SJCRH30 (cell line): Measurements from ENCODE around the gene FNBP1. TPM values are rescaled to one million over a fixed set of nuclear protein-coding genes. Genes with fewer than 3 reads are reported as not detected.
"Not testable (repeated sequence)": the region's sequence is repeated elsewhere in the genome, so short reads cannot be mapped to it uniquely, and the experiment has no call there.

Experiments
- DNase-seq, 2 experiments: peaks; one replicate each; pipeline ENCODE4 v3.0.0-alpha.2; 2015 to 2020
- H3K27ac ChIP-seq: fragments of 250-450 bp; sonication (Bioruptor Pico); 2 replicates; pipeline ENCODE4 v1.5.1; 2020; ENCODE audit warnings: mild to moderate bottlenecking, moderate library complexity
- H3K27me3 ChIP-seq: fragments of 250-450 bp; sonication (Bioruptor Pico); 2 replicates; pipeline ENCODE4 v1.5.1; 2020; ENCODE audit warnings: mild to moderate bottlenecking, moderate library complexity
- H3K36me3 ChIP-seq: fragments of 250-450 bp; sonication (Bioruptor Pico); 2 replicates; pipeline ENCODE4 v1.5.1; 2020; ENCODE audit warnings: mild to moderate bottlenecking, moderate library complexity
- H3K4me1 ChIP-seq: fragments of 250-450 bp; sonication (Bioruptor Pico); 2 replicates; pipeline ENCODE4 v1.5.1; 2020; ENCODE audit warnings: mild to moderate bottlenecking, moderate library complexity
- H3K4me3 ChIP-seq: fragments of 250-450 bp; sonication (Bioruptor Pico); 2 replicates; pipeline ENCODE4 v1.5.1; 2020; ENCODE audit warnings: mild to moderate bottlenecking, moderate library complexity
- H3K9me3 ChIP-seq: fragments of 250-450 bp; sonication (Bioruptor Pico); replicated peaks from 2 replicates; pipeline ENCODE4 v1.5.1; 2020; ENCODE audit warnings: mild to moderate bottlenecking, moderate library complexity
- total RNA-seq: library from RNA; depleted of rRNA; stranded (reverse); fragments of >200 nt; shearing (Covaris generic); gene quantifications from 2 replicates; pipeline ENCODE4 v1.2.3, GENCODE V29; 2014

FNBP1 gene
- total RNA-seq, 1 experiment from 2014 or later: 56.9 TPM

DNA sequence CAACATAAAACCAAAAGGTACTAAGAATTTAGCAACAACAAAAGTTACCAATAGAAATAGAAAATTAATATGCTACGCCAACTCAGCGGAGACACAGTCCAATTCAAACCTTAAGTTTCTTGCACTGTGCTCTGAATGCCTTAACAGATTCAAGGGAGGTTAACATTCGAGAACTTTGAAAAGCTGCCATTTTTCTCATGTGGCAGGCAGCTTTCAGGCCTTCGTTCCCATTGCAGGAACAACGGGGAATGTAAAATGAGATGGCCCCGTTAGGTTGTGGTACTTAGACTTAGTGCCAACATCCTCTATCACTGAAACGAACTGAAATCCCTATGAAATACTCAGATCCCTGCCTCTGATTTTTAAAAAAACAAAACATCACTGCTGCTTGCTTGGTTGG lies 22.4 kb downstream of the FNBP1 start:
- no peak overlapping the region for H3K27ac ChIP-seq
- no peak overlapping the region for H3K4me3 ChIP-seq
- no peaks in the 10 kb centered on the region for H3K27me3 ChIP-seq
- no peaks in the 10 kb centered on the region for H3K9me3 ChIP-seq
- peaks cover 4% of the 10 kb centered on the region; the same call in 1 of the 2 replicates for H3K4me1 ChIP-seq
- peaks cover 3% of the 10 kb centered on the region; the same call in 1 of the 2 replicates for H3K36me3 ChIP-seq
- no peak for DNase-seq

DNA sequence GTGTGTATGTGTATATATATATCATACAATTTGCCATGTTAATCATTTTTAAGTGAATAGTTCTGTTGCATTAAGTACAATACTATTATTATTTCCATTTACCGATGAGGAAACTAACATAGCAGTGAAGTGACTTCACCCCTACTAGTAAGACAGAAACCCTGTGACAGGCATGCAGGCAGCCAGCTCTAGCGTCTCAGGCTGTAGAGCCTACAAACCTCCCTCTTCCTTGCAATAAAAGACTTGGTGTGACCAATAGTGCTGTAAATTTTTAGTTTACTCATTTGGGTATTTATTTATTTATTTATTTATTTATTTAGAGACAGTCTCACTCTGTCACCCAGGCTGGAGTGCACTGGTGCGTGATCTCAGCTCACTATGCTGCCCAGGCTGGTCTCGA lies 24.7 kb downstream of the FNBP1 start:
- no peaks in the 10 kb centered on the region for H3K27me3 ChIP-seq
- H3K4me3 ChIP-seq: no peak overlapping the region
- no peak for DNase-seq
- H3K36me3 ChIP-seq: peaks cover 3% of the 10 kb centered on the region; the same call in 1 of the 2 replicates
- peaks cover 4% of the 10 kb centered on the region; the same call in 1 of the 2 replicates for H3K4me1 ChIP-seq
- H3K27ac ChIP-seq: no peak overlapping the region
- no peaks in the 10 kb centered on the region for H3K9me3 ChIP-seq

DNA sequence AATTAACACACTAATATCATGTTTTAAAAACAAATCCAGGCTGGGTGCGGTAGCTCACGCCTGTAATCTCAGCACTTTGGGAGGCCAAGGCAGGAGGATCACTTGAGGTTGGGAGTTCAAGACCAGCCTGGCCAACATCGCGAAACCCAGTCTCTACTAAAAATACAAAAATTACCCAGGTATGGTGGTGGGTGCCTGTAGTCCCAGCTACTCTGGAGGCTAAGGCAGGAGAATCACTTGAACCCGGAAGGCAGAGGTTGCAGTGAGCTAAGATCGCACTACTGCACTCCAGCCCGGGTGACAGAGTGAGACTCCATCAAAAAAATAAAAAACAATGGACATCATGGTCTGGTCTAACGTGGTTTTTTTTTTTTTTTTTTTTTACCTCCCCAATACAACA lies 25.5 kb downstream of the FNBP1 start:
- H3K4me3 ChIP-seq, H3K27ac ChIP-seq, DNase-seq, H3K9me3 ChIP-seq, H3K4me1 ChIP-seq, H3K36me3 ChIP-seq, H3K27me3 ChIP-seq: not testable (repeated sequence)

GRCh38 chr9:130017076-130017475 lies 25.9 kb downstream of the FNBP1 start:
- no peak for DNase-seq
- H3K4me1 ChIP-seq: peaks cover 4% of the 10 kb centered on the region; the same call in 1 of the 2 replicates
- H3K9me3 ChIP-seq: no peaks in the 10 kb centered on the region
- peaks cover 3% of the 10 kb centered on the region; the same call in 1 of the 2 replicates for H3K36me3 ChIP-seq
- no peak overlapping the region for H3K27ac ChIP-seq
- no peaks in the 10 kb centered on the region for H3K27me3 ChIP-seq
- H3K4me3 ChIP-seq: no peak overlapping the region

DNA sequence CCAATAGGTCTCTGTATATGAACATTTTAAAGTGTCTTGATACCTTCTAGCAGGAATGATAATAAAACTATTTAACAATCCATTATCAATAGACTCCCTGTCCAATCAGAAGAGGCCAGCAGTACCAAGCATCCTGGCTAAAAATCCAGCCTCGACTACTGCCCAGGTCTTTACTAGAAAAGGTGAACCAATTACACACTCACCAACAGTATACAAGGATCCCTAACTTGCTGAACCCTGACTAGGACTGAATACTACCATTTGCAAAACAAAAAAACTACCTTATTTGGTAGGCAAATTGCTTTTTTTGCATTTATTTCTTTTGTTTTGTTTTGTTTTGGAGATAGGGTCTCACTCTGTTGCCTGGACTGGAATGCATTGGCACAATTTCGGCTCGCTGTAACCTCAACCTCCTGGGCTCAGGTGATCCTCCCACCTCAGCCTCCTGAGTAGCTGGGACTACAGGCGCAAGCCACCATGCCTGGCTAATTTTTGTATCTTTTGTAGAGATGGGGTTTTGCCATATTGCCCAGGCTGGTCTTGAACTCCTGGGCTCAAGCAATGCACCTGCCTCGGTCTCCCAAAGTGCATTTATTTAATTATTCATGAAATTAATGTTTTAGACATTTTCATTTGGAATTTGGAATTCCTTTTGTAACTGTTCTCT lies 27.5 kb downstream of the FNBP1 start:
- H3K4me1 ChIP-seq: no peaks in the 10 kb centered on the region
- no peak overlapping the region for H3K4me3 ChIP-seq
- DNase-seq: no peak
- H3K9me3 ChIP-seq: no peaks in the 10 kb centered on the region
- H3K27me3 ChIP-seq: no peaks in the 10 kb centered on the region
- H3K36me3 ChIP-seq: peaks cover 3% of the 10 kb centered on the region; the same call in 1 of the 2 replicates
- H3K27ac ChIP-seq: no peak overlapping the region

GRCh38 chr9:130013326-130013725 lies 29.7 kb downstream of the FNBP1 start:
- Histone ChIP-seq H3K36me3 (peaks cover 3% of the 10 kb centered on the region; the same call in 1 of the 2 replicates), H3K4me1 (no peaks in the 10 kb centered on the region), H3K4me3 (no peak overlapping the region), H3K27me3 (no peaks in the 10 kb centered on the region), H3K9me3 (no peaks in the 10 kb centered on the region), H3K27ac (no peak overlapping the region)
- DNase-seq: no peak

DNA sequence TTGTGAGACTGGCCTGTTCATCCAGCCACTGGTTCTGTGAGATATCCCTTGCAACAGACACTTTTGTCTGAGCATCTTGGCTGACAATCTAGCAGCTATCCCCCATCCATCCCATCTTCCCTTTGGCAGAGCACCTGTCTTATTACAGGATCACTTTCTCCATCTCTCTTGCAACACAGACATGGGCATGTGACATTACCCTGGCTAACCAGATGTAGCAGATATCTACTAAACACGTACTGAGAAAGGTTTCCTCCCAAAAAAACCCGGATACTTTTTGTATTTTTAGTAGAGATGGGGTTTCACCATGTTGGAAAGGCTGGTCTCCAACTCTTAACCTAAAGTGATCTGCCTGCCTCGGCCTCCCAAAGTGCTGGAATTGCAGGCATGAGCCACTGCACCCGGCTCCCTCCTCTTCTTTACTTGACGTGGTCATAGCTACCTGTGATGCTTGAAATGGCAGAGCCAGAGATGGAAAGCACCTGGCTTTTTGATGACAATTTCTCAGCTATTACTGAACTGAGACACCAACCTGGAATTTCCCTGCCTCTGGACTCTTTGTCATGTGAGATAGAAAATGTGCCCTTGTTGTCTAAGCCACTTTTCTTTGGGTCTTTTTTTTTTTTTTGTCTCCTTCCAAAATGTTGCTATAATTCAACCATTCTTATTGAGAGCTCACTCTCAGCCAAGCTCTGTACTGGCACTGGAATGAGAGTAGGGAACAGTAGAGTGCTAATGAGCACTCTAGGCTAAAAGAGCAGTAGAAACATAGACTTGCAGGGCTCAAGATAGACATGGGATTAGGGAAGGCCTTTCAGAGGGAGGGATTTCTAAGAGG lies 32.6 kb downstream of the FNBP1 start:
- DNase-seq: no peak
- no peak overlapping the region for H3K4me3 ChIP-seq
- H3K36me3 ChIP-seq: no peaks in the 10 kb centered on the region
- no peaks in the 10 kb centered on the region for H3K4me1 ChIP-seq
- no peaks in the 10 kb centered on the region for H3K9me3 ChIP-seq
- no peaks in the 10 kb centered on the region for H3K27me3 ChIP-seq
- H3K27ac ChIP-seq: no peak overlapping the region

GRCh38 chr9:130009546-130009945 lies 33.4 kb downstream of the FNBP1 start:
- not testable (repeated sequence) for H3K36me3 ChIP-seq, H3K9me3 ChIP-seq, DNase-seq, H3K4me1 ChIP-seq, H3K4me3 ChIP-seq, H3K27me3 ChIP-seq, H3K27ac ChIP-seq

GRCh38 chr9:130008538-130008937 lies 34.5 kb downstream of the FNBP1 start:
- no peak overlapping the region for H3K27ac ChIP-seq
- no peaks in the 10 kb centered on the region for H3K36me3 ChIP-seq
- no peak for DNase-seq
- H3K4me3 ChIP-seq: no peak overlapping the region
- no peaks in the 10 kb centered on the region for H3K27me3 ChIP-seq
- no peaks in the 10 kb centered on the region for H3K4me1 ChIP-seq
- no peaks in the 10 kb centered on the region for H3K9me3 ChIP-seq

DNA sequence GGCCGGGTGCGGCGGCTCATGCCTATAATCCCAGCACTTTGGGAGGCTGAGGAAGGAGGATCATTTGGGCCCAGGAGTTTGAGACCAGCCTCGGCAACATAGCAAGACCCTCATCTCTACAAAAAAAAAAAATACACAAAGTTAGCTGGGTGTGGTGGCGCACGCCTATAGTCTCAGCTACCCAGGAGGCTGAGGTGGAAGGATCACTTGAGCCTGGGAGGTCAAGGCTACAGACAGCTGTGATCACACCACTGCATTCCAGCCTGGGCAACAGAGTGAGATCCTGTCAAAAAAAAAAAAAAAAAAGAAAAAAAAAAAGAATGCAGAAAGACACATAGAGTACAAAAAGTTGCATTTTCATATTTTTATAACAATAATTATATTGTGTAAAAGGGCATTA lies 36.0 kb downstream of the FNBP1 start:
- not testable (repeated sequence) for H3K27ac ChIP-seq, H3K4me3 ChIP-seq, H3K27me3 ChIP-seq, H3K9me3 ChIP-seq, H3K4me1 ChIP-seq, DNase-seq, H3K36me3 ChIP-seq

DNA sequence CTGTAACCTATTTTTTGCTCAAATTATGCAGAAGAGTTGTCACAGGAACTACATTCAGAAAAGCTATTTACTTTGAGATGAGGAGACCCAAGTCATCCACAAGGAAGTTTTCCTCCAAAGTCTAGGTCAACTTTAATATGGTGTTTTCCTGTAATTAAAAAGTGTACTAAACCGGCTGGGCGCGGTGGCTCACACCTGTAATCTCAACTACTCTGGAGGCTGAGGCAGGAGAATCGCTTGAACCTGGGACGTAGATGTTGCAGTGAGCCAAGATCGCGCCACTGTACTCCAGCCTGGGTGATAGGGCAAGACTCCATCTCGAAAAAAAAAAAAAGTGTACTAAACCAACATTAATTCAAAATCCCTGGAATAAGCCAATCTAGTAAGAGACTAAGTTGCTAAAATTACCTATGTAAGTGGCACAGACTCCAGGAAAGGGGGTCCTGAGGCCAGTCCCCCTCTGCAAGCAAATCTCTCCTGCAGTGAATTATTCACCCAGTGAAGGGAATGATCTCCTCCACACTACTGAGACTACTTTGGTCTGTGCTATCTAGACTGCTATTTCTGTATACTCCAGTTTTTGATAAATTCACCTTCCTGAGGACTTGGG lies 38.9 kb downstream of the FNBP1 start:
- H3K4me1 ChIP-seq: no peaks in the 10 kb centered on the region
- H3K9me3 ChIP-seq: 0 out of 2 replicates have a peak, but pooled peaks cover 2% of the 10 kb centered on the region
- H3K27ac ChIP-seq: no peak overlapping the region
- no peak overlapping the region for H3K4me3 ChIP-seq
- no peaks in the 10 kb centered on the region for H3K27me3 ChIP-seq
- DNase-seq: no peak
- no peaks in the 10 kb centered on the region for H3K36me3 ChIP-seq

DNA sequence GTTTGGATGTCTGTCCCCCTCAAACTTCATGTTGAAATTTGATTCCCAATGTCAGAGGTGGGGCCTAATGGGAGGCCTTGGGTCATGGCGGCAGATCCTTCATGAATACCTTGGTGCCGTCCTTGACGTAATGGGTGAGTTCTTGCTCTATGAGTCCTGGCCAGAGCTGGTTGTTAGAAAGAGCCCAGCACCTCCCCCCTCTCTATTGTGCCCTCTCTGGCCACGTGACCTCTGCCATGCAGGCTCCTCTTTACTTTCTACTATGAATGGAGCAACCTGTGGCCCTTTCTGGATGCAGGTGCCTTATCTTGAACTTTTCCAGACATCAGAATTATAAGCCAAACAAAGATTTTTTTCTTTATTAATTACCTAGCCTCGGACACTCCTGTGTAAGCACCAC lies 40.7 kb downstream of the FNBP1 start:
- Histone ChIP-seq H3K4me3 (no peak overlapping the region), H3K27ac (no peak overlapping the region), H3K4me1 (no peaks in the 10 kb centered on the region; the same call in 1 of the 2 replicates), H3K36me3 (no peaks in the 10 kb centered on the region), H3K9me3 (0 out of 2 replicates have a peak, but pooled peaks cover 2% of the 10 kb centered on the region), H3K27me3 (no peaks in the 10 kb centered on the region)
- DNase-seq: no peak

GRCh38 chr9:130001190-130001589 lies 41.8 kb downstream of the FNBP1 start:
- Histone ChIP-seq H3K4me1 (no peaks in the 10 kb centered on the region; the same call in 1 of the 2 replicates), H3K9me3 (0 out of 2 replicates have a peak, but pooled peaks cover 2% of the 10 kb centered on the region)

DNA sequence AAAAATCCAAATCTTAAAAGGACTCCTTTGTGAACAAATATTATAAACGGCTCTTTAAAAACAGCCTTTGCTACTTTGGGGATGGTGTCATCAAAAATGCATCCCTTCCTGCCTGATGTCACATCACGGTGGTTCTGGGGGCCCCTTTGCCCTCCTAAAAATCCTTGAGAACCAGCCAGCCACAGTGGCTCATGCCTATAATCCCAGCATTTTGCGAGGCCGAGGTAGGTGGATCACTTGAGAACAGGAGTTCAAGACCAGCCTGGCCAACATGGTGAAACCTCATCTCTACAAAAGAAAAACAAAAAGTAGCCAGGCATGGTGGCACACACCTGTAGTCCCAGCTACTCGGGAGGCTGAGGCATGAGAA lies 43.9 kb downstream of the FNBP1 start:
- no peak overlapping the region for H3K27ac ChIP-seq
- H3K4me3 ChIP-seq: no peak overlapping the region
- H3K36me3 ChIP-seq: no peaks in the 10 kb centered on the region
- H3K4me1 ChIP-seq: peaks cover under 1% of the 10 kb centered on the region; the same call in 1 of the 2 replicates
- H3K27me3 ChIP-seq: no peaks in the 10 kb centered on the region
- DNase-seq: no peak
- H3K9me3 ChIP-seq: 0 out of 2 replicates have a peak, but pooled peaks cover 2% of the 10 kb centered on the region

More at GRCh38 chr9:130001190-130001589, 41.8 kb downstream of the FNBP1 start:
- Histone ChIP-seq H3K4me3 (no peak overlapping the region), H3K36me3 (no peaks in the 10 kb centered on the region), H3K27me3 (no peaks in the 10 kb centered on the region), H3K27ac (no peak overlapping the region)
- DNase-seq: no peak
